HG02678 (cell line): Measurements from ENCODE around the gene UQCRC2.
"Not testable (repeated sequence)": the region's sequence is repeated elsewhere in the genome, so short reads cannot be mapped to it uniquely, and the experiment has no call there.

ENCODE experiments used
- ATAC-seq: cut with Tn5 transposase; IDR thresholded peaks from one replicate; pipeline ENCODE4 v1.9.1; 2021; ENCODE audit warnings: mild to moderate bottlenecking, moderate library complexity; ENCODE audit not compliant: unreplicated experiment

The UQCRC2 gene

GRCh38 chr16:21952793-21953540 is at the start of gene UQCRC2:
Gene UQCRC2, plus strand, starts transcription at chr16:21953361. Its CDS starts 63 bp downstream, at chr16:21953424.
- ATAC-seq: peak; percentile 94

GRCh38 chr16:21932650-21933049 is 20.5 kb upstream of the UQCRC2 start:
- ATAC-seq: not testable (repeated sequence)

- not testable (repeated sequence) for ATAC-seq
Measured at GRCh38 chr16:21933316-21933715, 19.8 kb upstream of the UQCRC2 start.

- not testable (repeated sequence) for ATAC-seq
Measured at GRCh38 chr16:21933790-21934189, 19.4 kb upstream of the UQCRC2 start.

GRCh38 chr16:21936216-21936615 is 16.9 kb upstream of the UQCRC2 start:
- ATAC-seq: not testable (repeated sequence)

- no peak for ATAC-seq
Measured at GRCh38 chr16:21937336-21937829, 15.8 kb upstream of the UQCRC2 start.

- no peak for ATAC-seq
Measured at GRCh38 chr16:21940570-21940969, 12.6 kb upstream of the UQCRC2 start.

- no peak for ATAC-seq
Measured at GRCh38 chr16:21943571-21943970, 9.6 kb upstream of the UQCRC2 start.

GRCh38 chr16:21946889-21947635 is 6.1 kb upstream of the UQCRC2 start:
- no peak for ATAC-seq

- ATAC-seq: no peak
Measured at GRCh38 chr16:21949713-21950260, 3.4 kb upstream of the UQCRC2 start.

GRCh38 chr16:21950782-21951521 is 2.2 kb upstream of the UQCRC2 start:
- no peak for ATAC-seq

GRCh38 chr16:21952040-21952792 is 945 bp upstream of the UQCRC2 start:
- peak; percentile 38 for ATAC-seq

- ATAC-seq: no peak
Measured at GRCh38 chr16:21953541-21953902, 361 bp downstream of the UQCRC2 start.

GRCh38 chr16:21957714-21958346 is 4.7 kb downstream of the UQCRC2 start:
- no peak for ATAC-seq

- ATAC-seq: no peak
Measured at GRCh38 chr16:21959050-21959449, 5.9 kb downstream of the UQCRC2 start.

- ATAC-seq: no peak
Measured at GRCh38 chr16:21962475-21962874, 9.3 kb downstream of the UQCRC2 start.

- ATAC-seq: no peak
Measured at GRCh38 chr16:21963887-21964286, 10.7 kb downstream of the UQCRC2 start.

GRCh38 chr16:21964353-21964752 is 11.2 kb downstream of the UQCRC2 start:
- ATAC-seq: no peak

GRCh38 chr16:21971856-21972255 is 18.7 kb downstream of the UQCRC2 start:
- no peak for ATAC-seq

- no peak for ATAC-seq
Measured at GRCh38 chr16:21973945-21974344, 20.8 kb downstream of the UQCRC2 start.
